Measurements from ENCODE around the gene KCNIP4. TPM values are rescaled to one million over a fixed set of nuclear protein-coding genes. Genes with fewer than 3 reads are reported as not detected.

KCNIP4 gene
- total RNA-seq, 4 donors from 2014 or later: 2.5 TPM; not detected in 2

GRCh38 chr4:20895208-20895607 lies 1053.4 kb downstream of the KCNIP4 start:
- Histone ChIP-seq H3K4me1 (no peaks in the 10 kb centered on the region), H3K27ac (no peak overlapping the region), H3K27me3 (no peaks in the 10 kb centered on the region), H3K4me3 (no peak overlapping the region), H3K9me3 (no peaks in the 10 kb centered on the region), H3K36me3 (no peaks in the 10 kb centered on the region)
- no peak for TF ChIP-seq CTCF (IDR thresholded peaks at IDR 0.05)
- no peak for TF ChIP-seq POLR2A (IDR thresholded peaks at IDR 0.05)
- no peak for TF ChIP-seq EP300 (IDR thresholded peaks at IDR 0.05; ENCODE audit: low read depth)
- no peak for TF ChIP-seq POLR2AphosphoS5 (IDR thresholded peaks at IDR 0.05)
- intact Hi-C loops (cut with DNase I; ENCODE audit: low total_unique reads): no loop called here
- DNase-seq: no peak
- in situ Hi-C loops (cut with MboI; ENCODE audit: low pct_ligation_motif_present in 1 of 4, low pct_unique_long_range_greater_than_20kb in 1 of 4, low sequenced_read_pairs in 3 of 4): no loop called here

GRCh38 chr4:20890761-20891160 lies 1057.8 kb downstream of the KCNIP4 start:
- no peaks in the 10 kb centered on the region for H3K9me3 ChIP-seq
- H3K4me1 ChIP-seq: no peaks in the 10 kb centered on the region
- in situ Hi-C loops (cut with MboI; ENCODE audit: low pct_ligation_motif_present in 1 of 4, low pct_unique_long_range_greater_than_20kb in 1 of 4, low sequenced_read_pairs in 3 of 4) (no loop called here), intact Hi-C loops (cut with DNase I; ENCODE audit: low total_unique reads) (no loop called here)
- H3K27me3 ChIP-seq: no peaks in the 10 kb centered on the region
- no peak overlapping the region for H3K4me3 ChIP-seq
- TF ChIP-seq POLR2AphosphoS5 (IDR thresholded peaks at IDR 0.05) (no peak), CTCF (IDR thresholded peaks at IDR 0.05) (no peak), POLR2A (IDR thresholded peaks at IDR 0.05) (no peak), EP300 (IDR thresholded peaks at IDR 0.05; ENCODE audit: low read depth) (no peak)
- no peak for DNase-seq
- H3K27ac ChIP-seq: no peak overlapping the region
- H3K36me3 ChIP-seq: no peaks in the 10 kb centered on the region
- WGBS, 2 donors (ENCODE audit: low coverage in 1 of 2): 85 to 88% methylated on average over 3 of the region's 3 CpGs

- H3K27ac ChIP-seq: no peak overlapping the region
- no peaks in the 10 kb centered on the region for H3K27me3 ChIP-seq
- no peaks in the 10 kb centered on the region for H3K36me3 ChIP-seq
- no peak overlapping the region for H3K4me3 ChIP-seq
- H3K9me3 ChIP-seq: no peaks in the 10 kb centered on the region
- no peaks in the 10 kb centered on the region for H3K4me1 ChIP-seq
- in situ Hi-C loops (cut with MboI; ENCODE audit: low pct_ligation_motif_present in 1 of 4, low pct_unique_long_range_greater_than_20kb in 1 of 4, low sequenced_read_pairs in 3 of 4): no loop called here
- no peak for TF ChIP-seq EP300 (IDR thresholded peaks at IDR 0.05; ENCODE audit: low read depth)
- no peak for TF ChIP-seq CTCF (IDR thresholded peaks at IDR 0.05)
- TF ChIP-seq POLR2AphosphoS5 (IDR thresholded peaks at IDR 0.05): no peak
- no peak for TF ChIP-seq POLR2A (IDR thresholded peaks at IDR 0.05)
- intact Hi-C loops (cut with DNase I; ENCODE audit: low total_unique reads): no loop called here
- no peak for DNase-seq
- 61 to 67% methylated on average over 3 of the region's 3 CpGs for WGBS, 2 donors (ENCODE audit: low coverage in 1 of 2)
Observed at GRCh38 chr4:20889901-20890300, 1058.7 kb downstream of the KCNIP4 start.

- 63 to 81% methylated on average over 2 to 3 of the region's 3 CpGs for WGBS, 2 donors (ENCODE audit: low coverage in 1 of 2)
- intact Hi-C loops (cut with DNase I; ENCODE audit: low total_unique reads): no loop called here
- in situ Hi-C loops (cut with MboI; ENCODE audit: low pct_ligation_motif_present in 1 of 4, low pct_unique_long_range_greater_than_20kb in 1 of 4, low sequenced_read_pairs in 3 of 4): no loop called here
Observed at GRCh38 chr4:20883677-20884076, 1064.9 kb downstream of the KCNIP4 start.

More at GRCh38 chr4:20883677-20884076, 1064.9 kb downstream of the KCNIP4 start:
- H3K4me1 ChIP-seq: no peaks in the 10 kb centered on the region
- no peaks in the 10 kb centered on the region for H3K27me3 ChIP-seq
- no peak overlapping the region for H3K27ac ChIP-seq
- no peak overlapping the region for H3K4me3 ChIP-seq
- no peak for DNase-seq
- H3K9me3 ChIP-seq: no peaks in the 10 kb centered on the region
- no peaks in the 10 kb centered on the region for H3K36me3 ChIP-seq
- no peak for TF ChIP-seq EP300 (IDR thresholded peaks at IDR 0.05; ENCODE audit: low read depth)
- no peak for TF ChIP-seq POLR2AphosphoS5 (IDR thresholded peaks at IDR 0.05)
- no peak for TF ChIP-seq CTCF (IDR thresholded peaks at IDR 0.05)
- TF ChIP-seq POLR2A (IDR thresholded peaks at IDR 0.05): no peak

All from transverse colon (tissue), 4 donors.